ENCODE measurements around the gene HIC2. TPM values are rescaled to one million over a fixed set of nuclear protein-coding genes. Genes with fewer than 3 reads are reported as not detected.
"Not testable (repeated sequence)": the region's sequence is repeated elsewhere in the genome, so short reads cannot be mapped to it uniquely, and the experiment has no call there.

Gene HIC2
- total and polyA plus RNA-seq, 7 donors = 0.94 to 3.2 (median 2.2) TPM

DNA sequence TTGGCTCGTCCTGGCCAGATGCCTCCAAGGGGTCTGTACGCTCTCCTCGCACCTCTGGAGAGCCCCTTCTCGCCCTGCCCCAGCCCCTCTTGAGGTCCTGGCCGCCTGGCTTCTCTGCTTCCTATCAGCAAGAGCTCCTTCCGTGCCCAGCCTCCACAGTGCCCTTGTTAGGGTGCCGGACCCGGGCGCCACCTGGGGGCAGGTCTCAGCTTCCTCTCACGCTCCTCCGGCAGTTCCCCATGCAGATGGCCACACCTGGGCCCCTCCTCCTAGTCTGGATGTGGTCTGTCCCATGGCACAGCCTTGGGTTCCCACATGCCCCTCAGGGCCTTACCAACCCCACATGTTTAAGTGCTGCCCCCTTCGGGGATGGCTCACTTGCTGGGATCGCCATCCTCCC, 56.5 kb downstream of the HIC2 start:
- H3K27ac ChIP-seq; H3K4me1 ChIP-seq; H3K9me3 ChIP-seq; H3K27me3 ChIP-seq (ENCODE audit: insufficient read depth in 3 of 3, low read length in 2 of 3); ATAC-seq; intact Hi-C loops (cut with DNase I); DNase-seq; H3K36me3 ChIP-seq (ENCODE audit: insufficient read depth in 1 of 2, low read depth in 1 of 2); H3K4me3 ChIP-seq: not testable (repeated sequence)
- no CpG with 5 or more reads among the region's 13 CpGs for WGBS, 3 donors

DNA sequence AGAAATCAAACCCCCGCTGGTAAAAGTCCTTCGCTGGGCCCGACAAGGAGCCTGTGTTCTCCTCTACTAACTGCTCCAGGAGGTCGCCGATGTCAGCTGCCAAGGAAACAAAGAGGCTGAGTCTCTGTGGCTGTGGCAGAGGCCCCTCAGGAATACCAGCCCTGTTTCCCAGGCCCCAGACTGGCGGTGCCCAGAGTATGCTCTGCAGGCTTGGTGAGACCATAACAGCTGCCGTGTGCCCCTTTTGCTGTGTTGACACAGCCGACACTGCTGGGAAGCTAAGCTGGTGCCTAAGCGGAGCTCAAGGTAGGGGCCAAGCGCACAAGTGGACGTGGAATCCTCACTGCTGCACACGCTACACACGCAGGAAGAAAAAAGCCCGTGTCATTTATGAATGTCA, 66.9 kb downstream of the HIC2 start:
- DNase-seq; intact Hi-C loops (cut with DNase I); H3K4me3 ChIP-seq; H3K36me3 ChIP-seq (ENCODE audit: insufficient read depth in 1 of 2, low read depth in 1 of 2); ATAC-seq; H3K27ac ChIP-seq; H3K4me1 ChIP-seq; H3K9me3 ChIP-seq; H3K27me3 ChIP-seq (ENCODE audit: insufficient read depth in 3 of 3, low read length in 2 of 3): not testable (repeated sequence)
- WGBS, 3 donors = 73 to 91% (median 80%) methylated on average over 4 to 10 of the region's 14 CpGs

DNA sequence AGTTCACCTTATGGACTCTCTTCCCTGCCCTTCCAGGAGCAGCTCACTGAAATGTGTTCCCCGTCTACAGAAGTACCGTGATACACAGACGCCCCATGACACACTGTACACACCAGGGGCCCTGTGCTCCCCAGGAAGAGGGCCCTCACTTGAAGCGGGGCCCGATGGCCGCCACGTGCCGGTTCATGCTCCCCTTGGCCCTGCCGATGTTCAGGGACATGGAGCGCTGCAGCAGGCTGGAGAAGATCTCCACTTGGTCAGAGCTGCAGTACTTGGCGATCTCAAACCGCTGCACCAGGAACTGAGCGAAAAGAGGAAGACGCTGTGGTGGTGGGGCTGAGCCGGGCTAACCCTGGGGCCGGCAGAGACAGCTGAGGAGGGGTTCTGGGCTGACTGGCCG, 70.6 kb downstream of the HIC2 start:
- ATAC-seq; H3K4me1 ChIP-seq; H3K4me3 ChIP-seq; H3K9me3 ChIP-seq; H3K27ac ChIP-seq; DNase-seq; H3K36me3 ChIP-seq (ENCODE audit: insufficient read depth in 1 of 2, low read depth in 1 of 2); intact Hi-C loops (cut with DNase I); H3K27me3 ChIP-seq (ENCODE audit: insufficient read depth in 3 of 3, low read length in 2 of 3): not testable (repeated sequence)
- WGBS, 3 donors = 85 to 100% (median 99%) methylated on average over 7 to 8 of the region's 17 CpGs

GRCh38 chr22:21489149-21489680, 72.0 kb downstream of the HIC2 start:
- H3K4me3 ChIP-seq; ATAC-seq; H3K27me3 ChIP-seq (ENCODE audit: insufficient read depth in 3 of 3, low read length in 2 of 3); H3K4me1 ChIP-seq; intact Hi-C loops (cut with DNase I); H3K9me3 ChIP-seq; H3K27ac ChIP-seq; H3K36me3 ChIP-seq (ENCODE audit: insufficient read depth in 1 of 2, low read depth in 1 of 2); DNase-seq: not testable (repeated sequence)
- WGBS, 3 donors = 21 to 30% methylated on average over 2 of the region's 11 CpGs; no CpG with 5 or more reads in 1 of the 3 donors

- H3K27ac ChIP-seq; intact Hi-C loops (cut with DNase I): not testable (repeated sequence)
These were observed 73.4 kb downstream of the HIC2 start for GRCh38 chr22:21490556-21490955.

GRCh38 chr22:21492271-21492670, 75.1 kb downstream of the HIC2 start:
- H3K36me3 ChIP-seq (ENCODE audit: insufficient read depth in 1 of 2, low read depth in 1 of 2); H3K27me3 ChIP-seq (ENCODE audit: insufficient read depth in 3 of 3, low read length in 2 of 3); H3K9me3 ChIP-seq; H3K4me3 ChIP-seq; intact Hi-C loops (cut with DNase I); DNase-seq; H3K27ac ChIP-seq; H3K4me1 ChIP-seq: not testable (repeated sequence)
- no CpG with 5 or more reads among the region's 8 CpGs for WGBS, 3 donors
- ATAC-seq = peak in 1 of 4 donors; percentile 26

More at GRCh38 chr22:21490556-21490955, 73.4 kb downstream of the HIC2 start:
- not testable (repeated sequence) for H3K4me3 ChIP-seq; DNase-seq; H3K4me1 ChIP-seq; H3K27me3 ChIP-seq (ENCODE audit: insufficient read depth in 3 of 3, low read length in 2 of 3); H3K9me3 ChIP-seq; H3K36me3 ChIP-seq (ENCODE audit: insufficient read depth in 1 of 2, low read depth in 1 of 2); ATAC-seq
- 98 to 100% (median 99%) methylated on average over 4 of the region's 6 CpGs for WGBS, 3 donors

DNA sequence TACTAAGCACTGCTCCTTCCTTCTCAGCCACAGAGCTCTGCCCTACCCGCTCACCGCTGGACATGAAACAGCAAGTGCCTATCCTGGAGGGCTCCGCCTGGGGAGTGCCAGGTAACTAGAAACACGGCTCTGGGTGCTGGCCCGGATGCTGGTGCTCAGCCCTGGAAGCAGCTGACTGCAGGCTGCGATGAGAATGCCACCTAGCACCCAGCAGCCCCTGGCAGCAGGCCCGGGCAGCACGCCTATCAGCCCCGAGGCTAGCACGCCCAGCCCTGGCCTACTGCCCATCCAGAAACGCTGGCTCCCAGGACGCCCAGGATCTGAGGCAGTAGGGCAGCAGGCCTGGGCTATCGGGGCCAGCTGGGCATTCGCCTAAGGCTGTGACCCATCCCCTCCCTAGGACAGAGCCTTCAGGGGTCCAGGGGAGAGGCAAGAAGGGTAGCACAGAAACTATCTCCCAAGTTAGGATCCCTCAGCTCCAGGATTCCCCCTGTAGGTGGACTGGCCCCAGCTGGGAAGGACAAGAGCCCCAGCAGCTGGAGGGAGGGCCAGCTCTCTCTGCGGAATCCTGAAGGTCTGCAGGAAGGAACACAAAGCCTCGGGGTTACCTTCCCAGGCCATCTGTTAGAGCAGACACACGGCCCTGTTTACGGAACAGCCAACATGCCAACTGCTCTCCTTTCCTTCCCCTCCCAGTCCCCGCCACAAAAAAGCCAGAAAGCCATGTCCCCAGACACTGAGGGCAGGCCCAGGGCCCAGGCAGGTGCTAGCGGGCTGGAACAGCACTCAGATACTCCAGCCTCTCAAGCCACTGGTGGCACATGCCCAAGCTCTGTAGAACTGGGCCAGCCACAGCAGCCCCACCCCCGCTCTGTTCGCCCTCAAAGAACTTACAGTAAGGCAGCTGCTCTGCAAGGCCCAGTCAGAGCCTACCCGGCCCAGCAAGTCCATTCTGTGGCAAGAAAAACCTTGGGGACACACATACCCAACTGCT, 76.9 kb downstream of the HIC2 start:
- H3K27me3 ChIP-seq (ENCODE audit: insufficient read depth in 3 of 3, low read length in 2 of 3); DNase-seq; intact Hi-C loops (cut with DNase I); H3K27ac ChIP-seq; H3K4me1 ChIP-seq; H3K9me3 ChIP-seq; H3K4me3 ChIP-seq; H3K36me3 ChIP-seq (ENCODE audit: insufficient read depth in 1 of 2, low read depth in 1 of 2): not testable (repeated sequence)
- ATAC-seq = peak; percentile 83 to 88 (median 87)
- no CpG with 5 or more reads among the region's 23 CpGs for WGBS, 3 donors

- WGBS, 3 donors = no CpG with 5 or more reads among the region's 4 CpGs
- ATAC-seq = peak; percentile 70 to 82 (median 76)
These were observed 80.8 kb downstream of the HIC2 start for GRCh38 chr22:21497984-21498383.

DNA sequence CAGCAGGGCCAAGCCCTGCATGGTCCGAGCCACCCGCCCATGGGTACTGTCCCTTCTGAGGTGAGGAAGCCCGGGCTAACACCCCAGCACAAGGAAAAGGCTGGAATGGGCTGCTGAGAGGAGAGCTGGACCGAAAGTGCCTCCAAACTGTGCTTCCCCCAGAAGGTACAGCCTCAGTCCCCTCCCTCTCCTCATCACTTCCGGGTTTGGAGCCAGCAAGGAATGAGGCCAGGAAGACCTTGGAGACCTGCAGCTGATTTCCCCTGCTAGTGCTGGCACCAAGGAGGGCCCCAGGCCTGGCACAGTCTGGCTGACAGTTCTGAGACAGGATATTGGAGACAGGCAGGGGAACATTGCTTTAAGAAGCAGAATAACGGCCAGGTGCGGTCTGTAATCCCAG, 81.3 kb downstream of the HIC2 start:
- not testable (repeated sequence) for H3K4me3 ChIP-seq

More at GRCh38 chr22:21497984-21498383, 80.8 kb downstream of the HIC2 start:
- H3K4me1 ChIP-seq; H3K9me3 ChIP-seq; H3K27ac ChIP-seq; H3K36me3 ChIP-seq (ENCODE audit: insufficient read depth in 1 of 2, low read depth in 1 of 2); H3K4me3 ChIP-seq; DNase-seq; H3K27me3 ChIP-seq (ENCODE audit: insufficient read depth in 3 of 3, low read length in 2 of 3); intact Hi-C loops (cut with DNase I): not testable (repeated sequence)

DNA sequence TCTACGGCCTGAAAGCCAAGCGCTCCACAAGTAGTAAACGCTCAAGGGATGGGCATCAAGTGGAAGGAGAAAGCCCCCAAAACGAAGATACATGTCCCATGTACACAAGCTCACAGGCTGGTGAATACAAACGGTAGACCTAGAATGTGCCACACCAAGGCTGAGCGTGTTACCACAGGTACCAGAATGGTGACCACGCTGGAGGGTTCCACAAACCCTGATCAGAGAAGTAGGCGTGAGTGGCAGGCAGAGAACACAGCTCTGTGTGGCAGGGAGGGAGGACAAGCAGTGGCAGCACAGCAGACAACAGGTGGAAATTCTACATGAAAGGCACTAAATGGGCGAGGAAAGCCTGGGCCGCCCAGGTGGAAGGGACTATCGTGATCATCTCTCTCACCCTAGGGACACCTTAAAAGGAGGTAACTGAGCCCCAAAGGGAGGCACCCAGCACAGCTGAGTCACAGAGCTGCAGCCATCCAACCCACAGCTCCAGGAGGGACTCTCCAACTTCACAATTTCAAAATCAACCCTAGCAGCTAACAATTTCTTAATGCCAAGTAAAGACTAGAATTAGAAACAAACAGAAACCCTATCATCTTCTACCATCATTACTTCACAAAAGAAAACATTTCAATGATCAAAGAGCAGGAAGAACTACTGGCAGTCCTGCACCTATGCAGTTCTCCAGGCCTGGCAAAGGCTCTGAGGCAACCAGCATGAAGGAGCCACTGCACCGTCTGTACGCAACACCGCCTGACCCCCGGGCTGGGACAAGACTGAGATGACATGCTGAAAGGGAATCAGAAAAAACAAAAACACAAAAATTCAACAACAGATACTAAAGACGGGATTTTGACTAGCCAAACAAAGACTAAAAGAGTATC, 82.7 kb downstream of the HIC2 start:
- not testable (repeated sequence) for ATAC-seq

More for the DNA sequence above, 81.3 kb downstream of the HIC2 start:
- H3K36me3 ChIP-seq (ENCODE audit: insufficient read depth in 1 of 2, low read depth in 1 of 2); DNase-seq; ATAC-seq; H3K27ac ChIP-seq; H3K4me1 ChIP-seq; intact Hi-C loops (cut with DNase I); H3K9me3 ChIP-seq; H3K27me3 ChIP-seq (ENCODE audit: insufficient read depth in 3 of 3, low read length in 2 of 3): not testable (repeated sequence)
- no CpG with 5 or more reads among the region's 7 CpGs for WGBS, 3 donors

More for the DNA sequence above, 82.7 kb downstream of the HIC2 start:
- intact Hi-C loops (cut with DNase I); H3K4me1 ChIP-seq; H3K9me3 ChIP-seq; H3K27me3 ChIP-seq (ENCODE audit: insufficient read depth in 3 of 3, low read length in 2 of 3); DNase-seq; H3K4me3 ChIP-seq; H3K36me3 ChIP-seq (ENCODE audit: insufficient read depth in 1 of 2, low read depth in 1 of 2); H3K27ac ChIP-seq: not testable (repeated sequence)
- no CpG with 5 or more reads among the region's 16 CpGs for WGBS, 3 donors

Measured in psoas muscle (tissue), 8 donors.